Activated CD8-positive, alpha-beta T cell treated with anti-CD3 and anti-CD28 coated beads for 36 hours (primary cell): ENCODE data around the gene BRINP3. TPM values are rescaled to one million over a fixed set of nuclear protein-coding genes. Genes with fewer than 3 reads are reported as not detected.

ENCODE experiments used
- ATAC-seq: fragments of 200-7000 bp; cut with Tn5 transposase; one replicate; pipeline ENCODE4 v1.10.0; 2021; ENCODE audit warnings: mild to moderate bottlenecking, moderate library complexity
- CTCF ChIA-PET: fragments of 350-600 bp; sonication (Branson Sonifier 250); formaldehyde crosslinking; loops from one replicate; lab custom pipeline; 2021; ENCODE audit warnings: antibody characterized with exemption; lab: Charles Lee
- POLR2A ChIA-PET: fragments of 350-600 bp; sonication (Branson Sonifier 250); formaldehyde crosslinking; loops from one replicate; lab custom pipeline; 2021; ENCODE audit warnings: antibody characterized with exemption; lab: Charles Lee
- DNase-seq: peaks from one replicate; pipeline ENCODE4 v3.0.0-alpha.2; 2020
- H3K27ac Mint-ChIP-seq: one replicate; pipeline ENCODE4 v1.8.0; 2021; ENCODE audit warnings: mild to moderate bottlenecking, mixed read lengths
- H3K27me3 Mint-ChIP-seq: one replicate; pipeline ENCODE4 v1.8.0; 2021; ENCODE audit warnings: mixed read lengths
- H3K36me3 Mint-ChIP-seq: one replicate; pipeline ENCODE4 v1.8.0; 2021; ENCODE audit warnings: low read depth, mixed read lengths
- H3K4me1 Mint-ChIP-seq: one replicate; pipeline ENCODE4 v1.8.0; 2021; ENCODE audit warnings: low read depth, mixed read lengths
- H3K4me3 Mint-ChIP-seq: one replicate; pipeline ENCODE4 v1.8.0; 2021; ENCODE audit warnings: mild to moderate bottlenecking, moderate library complexity, mixed read lengths
- H3K9me3 Mint-ChIP-seq: one replicate; pipeline ENCODE4 v1.8.0; 2021; ENCODE audit warnings: mixed read lengths
- intact Hi-C: fragments of 100-400 bp; cut with micrococcal nuclease; formaldehyde crosslinking; loops from one replicate; pipeline ENCODE4 v1.10.0; 2022
- total RNA-seq, 2 experiments: library from RNA; stranded (reverse); gene quantifications; one replicate each; pipeline ENCODE4 v1.2.3, GENCODE V29; 2021
- TF ChIP-seq, protein P1 (sequence below): fragments of 200-600 bp; IDR thresholded peaks from one replicate; pipeline ENCODE4 v1.8.0; 2022; ENCODE audit warnings: antibody characterized with exemption, mild to moderate bottlenecking

BRINP3 gene
- total RNA-seq, 2 experiments from 2014 or later, result not detected

DNA sequence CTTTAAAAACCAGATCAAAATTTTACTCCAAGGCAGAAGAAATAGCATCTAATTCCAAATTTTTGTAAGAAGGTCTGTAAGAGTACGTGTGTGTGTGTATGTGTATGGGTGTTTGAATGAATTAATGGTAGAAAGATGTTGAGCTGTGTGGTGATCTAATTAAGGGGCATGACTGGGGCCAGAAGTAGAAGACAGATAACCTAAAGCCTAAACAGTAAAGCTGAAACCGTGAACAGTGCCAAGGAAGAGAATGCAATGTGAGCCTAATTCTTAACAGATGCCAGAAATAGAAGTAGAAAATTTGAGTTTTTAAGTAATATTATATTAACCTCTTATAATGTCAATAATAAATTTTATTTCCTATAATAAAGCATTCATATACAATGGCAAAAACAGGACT lies 38.2 kb downstream of the BRINP3 start:
- H3K36me3 Mint-ChIP-seq, result no peaks in the 10 kb centered on the region
- H3K4me3 Mint-ChIP-seq, result no peak overlapping the region
- intact Hi-C loops, result no loop called here
- H3K4me1 Mint-ChIP-seq, result no peaks in the 10 kb centered on the region
- DNase-seq (no peak), ATAC-seq (no peak)
- H3K27me3 Mint-ChIP-seq, result no peaks in the 10 kb centered on the region
- ChIA-PET POLR2A (no interaction called here), CTCF (no interaction called here)
- TF ChIP-seq, protein P1, sequence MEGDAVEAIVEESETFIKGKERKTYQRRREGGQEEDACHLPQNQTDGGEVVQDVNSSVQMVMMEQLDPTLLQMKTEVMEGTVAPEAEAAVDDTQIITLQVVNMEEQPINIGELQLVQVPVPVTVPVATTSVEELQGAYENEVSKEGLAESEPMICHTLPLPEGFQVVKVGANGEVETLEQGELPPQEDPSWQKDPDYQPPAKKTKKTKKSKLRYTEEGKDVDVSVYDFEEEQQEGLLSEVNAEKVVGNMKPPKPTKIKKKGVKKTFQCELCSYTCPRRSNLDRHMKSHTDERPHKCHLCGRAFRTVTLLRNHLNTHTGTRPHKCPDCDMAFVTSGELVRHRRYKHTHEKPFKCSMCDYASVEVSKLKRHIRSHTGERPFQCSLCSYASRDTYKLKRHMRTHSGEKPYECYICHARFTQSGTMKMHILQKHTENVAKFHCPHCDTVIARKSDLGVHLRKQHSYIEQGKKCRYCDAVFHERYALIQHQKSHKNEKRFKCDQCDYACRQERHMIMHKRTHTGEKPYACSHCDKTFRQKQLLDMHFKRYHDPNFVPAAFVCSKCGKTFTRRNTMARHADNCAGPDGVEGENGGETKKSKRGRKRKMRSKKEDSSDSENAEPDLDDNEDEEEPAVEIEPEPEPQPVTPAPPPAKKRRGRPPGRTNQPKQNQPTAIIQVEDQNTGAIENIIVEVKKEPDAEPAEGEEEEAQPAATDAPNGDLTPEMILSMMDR, result no peak
- peaks cover 11% of the 10 kb centered on the region for H3K9me3 Mint-ChIP-seq
- no peak overlapping the region for H3K27ac Mint-ChIP-seq

DNA sequence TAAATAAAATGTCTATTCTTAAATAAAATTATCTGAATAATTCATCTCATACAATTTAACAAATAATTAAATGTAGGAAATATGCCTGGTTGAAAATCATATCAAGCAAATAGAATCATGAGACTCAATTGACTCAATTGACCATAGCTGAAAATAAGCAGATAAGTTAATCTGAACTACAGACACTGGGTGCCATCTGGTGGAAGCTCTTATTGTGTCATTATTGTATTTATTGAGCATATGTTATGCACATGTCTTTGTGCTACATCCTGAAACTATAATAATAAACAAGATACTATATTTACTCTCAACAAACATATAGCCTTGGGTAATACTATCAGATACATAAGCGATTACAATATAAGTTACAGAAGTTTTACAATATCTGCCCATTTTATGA lies 41.0 kb downstream of the BRINP3 start:
- DNase-seq (peak; percentile 4), ATAC-seq (no peak)
- peaks cover 9% of the 10 kb centered on the region for H3K9me3 Mint-ChIP-seq
- no peaks in the 10 kb centered on the region for H3K27me3 Mint-ChIP-seq
- CTCF ChIA-PET, result no interaction called here
- H3K36me3 Mint-ChIP-seq, result no peaks in the 10 kb centered on the region
- no peaks in the 10 kb centered on the region for H3K4me1 Mint-ChIP-seq
- intact Hi-C loops, result no loop called here
- no peak overlapping the region for H3K27ac Mint-ChIP-seq
- no peak overlapping the region for H3K4me3 Mint-ChIP-seq
- TF ChIP-seq, protein P1, result no peak
- POLR2A ChIA-PET, result no interaction called here

DNA sequence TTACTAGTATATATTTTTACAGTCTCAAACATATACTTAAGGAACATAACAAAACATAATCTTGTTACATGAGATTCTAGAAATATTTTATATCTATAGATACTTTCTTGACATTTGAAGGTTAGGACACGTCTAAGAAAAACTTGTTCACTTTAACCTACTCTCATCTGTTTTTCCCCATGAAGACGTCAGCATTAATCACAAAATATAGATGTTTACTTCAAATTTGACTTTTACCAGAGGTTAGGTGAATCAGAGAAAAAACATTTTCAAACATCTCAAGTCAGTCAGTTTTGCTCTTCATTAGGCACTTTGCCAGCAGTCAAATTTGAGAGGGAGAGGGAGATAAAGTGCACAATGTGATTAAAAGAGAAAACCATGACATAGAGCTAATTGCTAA lies 47.7 kb downstream of the BRINP3 start:
- no peaks in the 10 kb centered on the region for H3K36me3 Mint-ChIP-seq
- no peak for ATAC-seq
- H3K27ac Mint-ChIP-seq, result no peak overlapping the region
- intact Hi-C loops, result no loop called here
- no peaks in the 10 kb centered on the region for H3K4me1 Mint-ChIP-seq
- no peak overlapping the region for H3K4me3 Mint-ChIP-seq
- TF ChIP-seq, protein P1, result no peak
- no peaks in the 10 kb centered on the region for H3K27me3 Mint-ChIP-seq
- ChIA-PET CTCF (no interaction called here), POLR2A (no interaction called here)
- DNase-seq, result no peak
- peaks cover 3% of the 10 kb centered on the region for H3K9me3 Mint-ChIP-seq

DNA sequence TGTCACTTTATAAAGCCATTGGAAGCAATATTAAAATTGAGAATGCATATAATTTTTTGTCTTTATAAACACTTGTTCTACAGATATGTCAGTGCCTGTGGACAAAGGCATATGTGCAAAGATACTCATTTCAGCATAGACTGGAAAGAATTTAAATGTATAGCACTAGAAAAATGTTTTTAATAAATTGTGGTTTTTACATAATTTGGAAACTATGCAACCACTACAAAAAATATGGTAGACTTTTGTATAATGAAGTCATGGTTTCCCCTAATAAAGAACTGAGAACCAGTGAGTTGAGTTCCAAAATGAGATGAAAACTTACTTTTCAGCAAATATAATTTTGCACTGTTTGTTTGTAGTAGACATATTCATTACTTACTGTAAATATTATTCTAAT lies 48.5 kb downstream of the BRINP3 start:
- ChIA-PET CTCF (no interaction called here), POLR2A (no interaction called here)
- H3K4me1 Mint-ChIP-seq, result no peaks in the 10 kb centered on the region
- intact Hi-C loops, result no loop called here
- ATAC-seq (no peak), DNase-seq (no peak)
- H3K36me3 Mint-ChIP-seq, result no peaks in the 10 kb centered on the region
- no peaks in the 10 kb centered on the region for H3K27me3 Mint-ChIP-seq
- TF ChIP-seq, protein P1, result no peak
- no peak overlapping the region for H3K27ac Mint-ChIP-seq
- H3K9me3 Mint-ChIP-seq, result peaks cover 7% of the 10 kb centered on the region
- H3K4me3 Mint-ChIP-seq, result no peak overlapping the region

DNA sequence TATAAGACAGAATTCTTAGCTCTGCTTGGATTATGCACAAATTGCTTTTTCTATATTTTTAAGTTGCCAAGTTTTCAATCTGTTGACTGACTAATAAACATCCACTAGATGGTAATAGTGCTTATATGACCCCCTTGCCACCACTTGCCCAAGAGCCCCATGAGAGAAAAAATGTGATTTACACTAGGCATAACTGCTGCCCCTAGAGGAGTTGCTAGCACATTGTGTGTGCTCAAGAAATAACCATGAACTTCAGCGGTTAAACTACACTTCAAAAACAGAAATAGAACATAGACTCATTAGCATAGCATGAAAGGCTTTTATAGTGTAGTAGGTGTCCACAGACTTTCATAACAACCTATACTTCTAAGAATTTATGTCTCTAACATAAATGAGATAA lies 61.4 kb downstream of the BRINP3 start:
- H3K36me3 Mint-ChIP-seq, result no peaks in the 10 kb centered on the region
- CTCF ChIA-PET, result no interaction called here
- DNase-seq (no peak), ATAC-seq (no peak)
- H3K4me3 Mint-ChIP-seq, result no peak overlapping the region
- TF ChIP-seq, protein P1, result no peak
- H3K27me3 Mint-ChIP-seq, result no peaks in the 10 kb centered on the region
- no peak overlapping the region for H3K27ac Mint-ChIP-seq
- POLR2A ChIA-PET, result no interaction called here
- no peaks in the 10 kb centered on the region for H3K4me1 Mint-ChIP-seq
- H3K9me3 Mint-ChIP-seq, result peaks cover 2% of the 10 kb centered on the region
- intact Hi-C loops, result no loop called here
